Stimulated activated CD4-positive, alpha-beta T cell treated with anti-CD3 and anti-CD28 coated beads, TNF-alpha, amount 100 ng/mL, for 4 hours (primary cell): ENCODE results near the gene SELPLG.
"Not testable (repeated sequence)": the region's sequence is repeated elsewhere in the genome, so short reads cannot be mapped to it uniquely, and the experiment has no call there.

Experiments
- DNase-seq, 3 experiments: peaks; one replicate each; pipeline ENCODE4 v3.0.0-alpha.2; 2020; ENCODE audit warnings: low read depth in 3 of 3

Gene SELPLG

GRCh38 chr12:108604208-108604941 lies 29.3 kb downstream of the SELPLG start:
- no peak for DNase-seq

GRCh38 chr12:108603743-108604142 lies 30.0 kb downstream of the SELPLG start:
- no peak for DNase-seq

- no peak for DNase-seq
Measured at GRCh38 chr12:108602976-108603704, 30.6 kb downstream of the SELPLG start.

- no peak for DNase-seq
Measured at GRCh38 chr12:108602209-108602705, 31.4 kb downstream of the SELPLG start.

GRCh38 chr12:108600702-108601007 lies 33.0 kb downstream of the SELPLG start:
- DNase-seq: no peak

GRCh38 chr12:108599948-108600701 lies 33.6 kb downstream of the SELPLG start:
- DNase-seq: no peak

- DNase-seq: no peak
Measured at GRCh38 chr12:108599541-108599940, 34.2 kb downstream of the SELPLG start.

- DNase-seq: no peak
Measured at GRCh38 chr12:108598553-108599250, 35.0 kb downstream of the SELPLG start.

GRCh38 chr12:108597559-108598471 lies 35.9 kb downstream of the SELPLG start, which contains the start of gene TMEM119:
TSS of gene TMEM119 (minus strand) at chr12:108598084. CDS start at chr12:108592383, 5,701 bp downstream.
- DNase-seq: no peak

- no peak for DNase-seq
Measured at GRCh38 chr12:108596854-108597558, 36.7 kb downstream of the SELPLG start.

GRCh38 chr12:108595711-108596647 lies 37.7 kb downstream of the SELPLG start:
- DNase-seq: no peak

- DNase-seq: no peak
Measured at GRCh38 chr12:108594960-108595710, 38.6 kb downstream of the SELPLG start.

GRCh38 chr12:108594323-108594903 lies 39.3 kb downstream of the SELPLG start:
- DNase-seq: no peak

- no peak for DNase-seq
Measured at GRCh38 chr12:108592033-108592909, 41.4 kb downstream of the SELPLG start.

- DNase-seq: no peak
Measured at GRCh38 chr12:108591267-108591980, 42.3 kb downstream of the SELPLG start.

- not testable (repeated sequence) for DNase-seq
Measured at GRCh38 chr12:108590463-108590862, 43.2 kb downstream of the SELPLG start.
